ENCODE data around the gene GCA.

GCA gene

DNA sequence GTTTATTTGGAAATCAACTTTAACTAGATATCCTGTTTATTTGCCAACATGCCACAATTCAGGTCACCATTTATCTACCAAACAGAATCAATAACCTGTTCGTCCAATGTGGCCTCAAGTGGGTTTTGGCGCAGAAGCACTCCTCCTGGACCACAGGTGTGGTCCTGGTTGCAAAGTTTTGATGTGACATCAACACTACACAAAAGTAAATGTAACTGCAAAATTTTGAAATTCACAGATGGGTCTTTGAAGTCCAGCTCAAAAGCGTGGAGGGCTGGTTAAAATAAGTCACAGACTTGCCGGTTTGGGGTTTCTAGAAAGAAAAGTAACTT lies 474 bp upstream of the GCA start:
- no peak for TF ChIP-seq ZNF274 (IDR thresholded peaks at IDR 0.05; ENCODE audit: low read depth, low read length)
- no peak for TF ChIP-seq YY1 (IDR thresholded peaks at IDR 0.05; ENCODE audit: insufficient read depth, insufficient read length)
- TF ChIP-seq SUZ12 (IDR thresholded peaks at IDR 0.05; ENCODE audit: extremely low read depth, insufficient read depth, insufficient read length): no peak
- H3K4me3 ChIP-seq (ENCODE audit: insufficient read length, low read depth): peak overlapping the region; percentile 80
- no peak overlapping the region for H3K9ac ChIP-seq (ENCODE audit: insufficient read length, low read depth)

DNA sequence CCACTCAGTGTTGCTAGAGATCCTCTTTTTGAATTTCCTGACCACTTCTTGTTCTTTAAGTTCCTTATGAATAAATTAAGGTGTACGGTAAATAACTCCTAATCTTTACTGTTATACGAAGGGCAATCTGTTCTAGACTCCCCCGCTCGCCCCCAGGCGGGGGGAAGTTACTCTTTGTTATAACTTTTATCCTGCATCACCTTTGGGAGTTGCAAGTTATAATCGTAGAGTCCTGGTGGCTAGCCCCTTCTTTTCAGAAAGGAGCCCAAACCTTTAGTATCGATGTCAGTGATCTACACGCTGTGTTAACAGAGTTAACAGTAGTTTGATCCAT lies 652 bp downstream of the GCA start:
- peaks cover 5% of the 10 kb centered on the region; the same call in 1 of the 2 replicates for H3K9me3 ChIP-seq (ENCODE audit: insufficient read depth, low read length)
- H3K4me3 ChIP-seq (ENCODE audit: insufficient read length, low read depth): peak overlapping the region; percentile 80
- no peak for DNase-seq (ENCODE audit: low read depth, low spot score)
- peak overlapping the region; percentile 76 for H3K9ac ChIP-seq (ENCODE audit: insufficient read length, low read depth)
- no peaks in the 10 kb centered on the region for H3K27me3 ChIP-seq (ENCODE audit: insufficient read depth, insufficient read length)
- TF ChIP-seq YY1 (IDR thresholded peaks at IDR 0.05; ENCODE audit: insufficient read depth, insufficient read length): no peak
- no peak for TF ChIP-seq ZNF274 (IDR thresholded peaks at IDR 0.05; ENCODE audit: low read depth, low read length)
- TF ChIP-seq SUZ12 (IDR thresholded peaks at IDR 0.05; ENCODE audit: extremely low read depth, insufficient read depth, insufficient read length): no peak
- no peaks in the 10 kb centered on the region for H3K36me3 ChIP-seq (ENCODE audit: insufficient read depth, insufficient read length, low read length)
- H3K4me1 ChIP-seq (ENCODE audit: insufficient read depth, insufficient read length): no peaks in the 10 kb centered on the region

More for the DNA sequence above, 474 bp upstream of the GCA start:
- H3K36me3 ChIP-seq (ENCODE audit: insufficient read depth, insufficient read length, low read length): no peaks in the 10 kb centered on the region
- peaks cover 5% of the 10 kb centered on the region; the same call in 1 of the 2 replicates for H3K9me3 ChIP-seq (ENCODE audit: insufficient read depth, low read length)
- no peaks in the 10 kb centered on the region for H3K27me3 ChIP-seq (ENCODE audit: insufficient read depth, insufficient read length)
- no peak for DNase-seq (ENCODE audit: low read depth, low spot score)
- H3K4me1 ChIP-seq (ENCODE audit: insufficient read depth, insufficient read length): no peaks in the 10 kb centered on the region

DNA sequence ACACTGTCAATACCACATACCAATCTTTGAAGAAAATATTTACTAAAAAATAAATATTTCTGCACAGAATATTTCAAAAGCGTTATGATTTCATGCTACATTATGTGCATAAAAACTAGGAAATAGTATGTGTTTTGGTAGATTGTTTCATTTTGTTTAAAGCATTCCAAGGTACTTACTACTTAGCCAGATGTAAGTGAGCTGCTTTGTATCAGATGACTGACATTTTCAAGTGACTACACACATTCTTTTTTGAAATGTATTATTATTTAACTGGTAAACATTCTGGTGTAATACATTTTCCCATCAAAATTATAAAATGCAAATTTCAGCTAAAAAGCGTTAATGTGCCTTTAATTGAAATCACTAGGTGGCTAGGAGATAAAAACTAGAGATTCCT lies 21.5 kb downstream of the GCA start:
- TF ChIP-seq SUZ12 (IDR thresholded peaks at IDR 0.05; ENCODE audit: extremely low read depth, insufficient read depth, insufficient read length) (no peak), ZNF274 (IDR thresholded peaks at IDR 0.05; ENCODE audit: low read depth, low read length) (no peak), YY1 (IDR thresholded peaks at IDR 0.05; ENCODE audit: insufficient read depth, insufficient read length) (no peak)
- Histone ChIP-seq H3K4me1 (ENCODE audit: insufficient read depth, insufficient read length) (no peaks in the 10 kb centered on the region), H3K27me3 (ENCODE audit: insufficient read depth, insufficient read length) (no peaks in the 10 kb centered on the region), H3K9ac (ENCODE audit: insufficient read length, low read depth) (no peak overlapping the region), H3K36me3 (ENCODE audit: insufficient read depth, insufficient read length, low read length) (no peaks in the 10 kb centered on the region), H3K9me3 (ENCODE audit: insufficient read depth, low read length) (no peaks in the 10 kb centered on the region), H3K4me3 (ENCODE audit: insufficient read length, low read depth) (no peak overlapping the region)
- DNase-seq (ENCODE audit: low read depth, low spot score): no peak

DNA sequence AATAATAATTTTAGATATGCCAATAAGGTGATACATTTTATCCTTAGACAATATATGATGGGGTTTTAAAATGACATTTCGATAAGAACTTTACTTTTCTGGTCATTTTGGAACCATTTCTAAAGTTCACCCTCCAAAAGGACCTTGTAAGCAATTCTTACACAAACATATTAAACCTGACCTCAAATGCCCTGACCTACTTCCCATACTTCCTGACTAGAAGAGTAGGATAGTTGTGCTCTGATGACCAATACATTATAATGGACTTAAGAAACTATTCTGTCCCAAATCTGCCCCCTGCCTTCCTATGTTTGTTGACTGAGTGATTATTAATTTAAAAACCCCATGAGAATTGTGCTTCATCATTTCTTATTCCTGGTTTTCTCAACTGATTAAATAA lies 24.6 kb downstream of the GCA start:
- H3K4me1 ChIP-seq (ENCODE audit: insufficient read depth, insufficient read length): no peaks in the 10 kb centered on the region
- DNase-seq (ENCODE audit: low read depth, low spot score): no peak
- no peak overlapping the region for H3K9ac ChIP-seq (ENCODE audit: insufficient read length, low read depth)
- H3K27me3 ChIP-seq (ENCODE audit: insufficient read depth, insufficient read length): no peaks in the 10 kb centered on the region
- TF ChIP-seq SUZ12 (IDR thresholded peaks at IDR 0.05; ENCODE audit: extremely low read depth, insufficient read depth, insufficient read length) (no peak), YY1 (IDR thresholded peaks at IDR 0.05; ENCODE audit: insufficient read depth, insufficient read length) (no peak), ZNF274 (IDR thresholded peaks at IDR 0.05; ENCODE audit: low read depth, low read length) (no peak)
- H3K36me3 ChIP-seq (ENCODE audit: insufficient read depth, insufficient read length, low read length): no peaks in the 10 kb centered on the region
- H3K4me3 ChIP-seq (ENCODE audit: insufficient read length, low read depth): no peak overlapping the region
- H3K9me3 ChIP-seq (ENCODE audit: insufficient read depth, low read length): no peaks in the 10 kb centered on the region

DNA sequence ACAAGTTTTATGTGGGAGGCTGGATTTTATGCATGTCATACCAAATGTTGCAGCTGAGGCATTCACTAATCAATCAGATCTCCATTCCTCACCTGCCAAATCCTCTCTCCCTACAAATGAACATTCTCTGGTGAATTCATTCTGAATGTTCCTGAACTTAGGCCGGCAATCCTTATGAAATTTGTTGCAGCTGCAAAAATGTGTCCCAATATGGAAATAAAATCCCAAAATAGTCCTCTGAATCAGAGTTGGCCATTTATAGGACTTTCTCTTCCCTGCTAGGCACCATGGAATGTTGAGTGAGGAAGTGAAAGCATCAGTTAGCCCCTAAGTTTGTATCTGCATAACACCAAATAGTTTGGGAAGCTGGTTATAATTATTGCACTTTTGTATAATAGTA lies 25.6 kb downstream of the GCA start:
- TF ChIP-seq SUZ12 (IDR thresholded peaks at IDR 0.05; ENCODE audit: extremely low read depth, insufficient read depth, insufficient read length) (no peak), YY1 (IDR thresholded peaks at IDR 0.05; ENCODE audit: insufficient read depth, insufficient read length) (no peak), ZNF274 (IDR thresholded peaks at IDR 0.05; ENCODE audit: low read depth, low read length) (no peak)
- DNase-seq (ENCODE audit: low read depth, low spot score): no peak
- H3K4me1 ChIP-seq (ENCODE audit: insufficient read depth, insufficient read length): no peaks in the 10 kb centered on the region
- H3K9ac ChIP-seq (ENCODE audit: insufficient read length, low read depth): no peak overlapping the region
- no peaks in the 10 kb centered on the region for H3K9me3 ChIP-seq (ENCODE audit: insufficient read depth, low read length)
- no peaks in the 10 kb centered on the region for H3K36me3 ChIP-seq (ENCODE audit: insufficient read depth, insufficient read length, low read length)
- no peaks in the 10 kb centered on the region for H3K27me3 ChIP-seq (ENCODE audit: insufficient read depth, insufficient read length)
- H3K4me3 ChIP-seq (ENCODE audit: insufficient read length, low read depth): no peak overlapping the region

DNA sequence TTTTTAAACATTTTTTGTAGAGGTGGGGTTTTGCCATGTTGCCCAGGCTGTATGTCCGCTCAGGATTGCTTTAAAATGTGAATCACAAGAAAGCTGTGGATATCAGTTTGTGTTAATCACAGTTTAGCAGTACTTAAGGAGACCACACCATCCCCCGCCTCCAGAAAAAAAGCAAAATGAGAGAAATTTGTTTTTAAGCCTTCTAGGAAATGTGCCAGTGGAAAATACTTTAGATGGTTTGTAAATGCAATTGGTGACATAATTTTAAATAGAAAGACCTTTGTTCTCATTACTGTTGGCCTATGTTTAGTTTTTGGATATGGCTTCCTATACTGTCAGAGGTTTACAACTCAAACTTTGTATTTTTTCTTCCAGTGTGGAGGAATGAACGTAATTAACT lies 27.0 kb downstream of the GCA start:
- H3K9ac ChIP-seq (ENCODE audit: insufficient read length, low read depth): no peak overlapping the region
- no peaks in the 10 kb centered on the region for H3K4me1 ChIP-seq (ENCODE audit: insufficient read depth, insufficient read length)
- no peaks in the 10 kb centered on the region for H3K36me3 ChIP-seq (ENCODE audit: insufficient read depth, insufficient read length, low read length)
- H3K27me3 ChIP-seq (ENCODE audit: insufficient read depth, insufficient read length): no peaks in the 10 kb centered on the region
- no peak overlapping the region for H3K4me3 ChIP-seq (ENCODE audit: insufficient read length, low read depth)
- TF ChIP-seq YY1 (IDR thresholded peaks at IDR 0.05; ENCODE audit: insufficient read depth, insufficient read length): no peak
- TF ChIP-seq SUZ12 (IDR thresholded peaks at IDR 0.05; ENCODE audit: extremely low read depth, insufficient read depth, insufficient read length): no peak
- TF ChIP-seq ZNF274 (IDR thresholded peaks at IDR 0.05; ENCODE audit: low read depth, low read length): no peak
- DNase-seq (ENCODE audit: low read depth, low spot score): no peak
- no peaks in the 10 kb centered on the region for H3K9me3 ChIP-seq (ENCODE audit: insufficient read depth, low read length)

DNA sequence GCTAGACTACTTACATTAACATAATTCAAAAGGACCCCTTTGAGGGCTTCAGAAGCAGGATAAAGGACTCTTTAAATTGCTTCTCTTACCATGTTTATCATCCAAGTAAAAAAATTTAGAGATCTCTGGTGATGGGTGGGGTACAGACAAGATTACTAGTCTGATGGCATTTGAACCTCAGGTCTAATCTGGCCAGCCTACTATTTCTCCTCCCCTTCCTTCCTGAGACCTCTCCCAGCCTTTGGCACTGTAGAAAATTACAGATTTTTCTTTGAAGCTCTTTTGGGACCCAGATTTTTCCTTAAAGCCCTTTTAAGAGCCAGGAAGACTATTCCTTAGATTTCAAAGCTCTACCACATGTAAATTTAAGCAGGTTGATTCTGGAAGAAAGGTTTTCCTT lies 28.9 kb downstream of the GCA start:
- no peak overlapping the region for H3K4me3 ChIP-seq (ENCODE audit: insufficient read length, low read depth)

More for the DNA sequence above, 28.9 kb downstream of the GCA start:
- Histone ChIP-seq H3K9me3 (ENCODE audit: insufficient read depth, low read length) (no peaks in the 10 kb centered on the region), H3K9ac (ENCODE audit: insufficient read length, low read depth) (no peak overlapping the region), H3K4me1 (ENCODE audit: insufficient read depth, insufficient read length) (no peaks in the 10 kb centered on the region), H3K36me3 (ENCODE audit: insufficient read depth, insufficient read length, low read length) (no peaks in the 10 kb centered on the region), H3K27me3 (ENCODE audit: insufficient read depth, insufficient read length) (no peaks in the 10 kb centered on the region)
- TF ChIP-seq YY1 (IDR thresholded peaks at IDR 0.05; ENCODE audit: insufficient read depth, insufficient read length): no peak
- no peak for TF ChIP-seq ZNF274 (IDR thresholded peaks at IDR 0.05; ENCODE audit: low read depth, low read length)
- TF ChIP-seq SUZ12 (IDR thresholded peaks at IDR 0.05; ENCODE audit: extremely low read depth, insufficient read depth, insufficient read length): no peak
- no peak for DNase-seq (ENCODE audit: low read depth, low spot score)

All from NT2/D1 (cell line).